Iris pigment epithelial cell (primary cell): ENCODE data around the gene EIF4G3.
A peak's percentile ranks its signal among the peaks of the same experiment; 100 is the strongest.
"Not testable (repeated sequence)": the region's sequence is repeated elsewhere in the genome, so short reads cannot be mapped to it uniquely, and the experiment has no call there.

Experiments
- DNase-seq: peaks from one replicate; pipeline ENCODE4 v3.0.0-alpha.2; 2011; ENCODE audit warnings: low read depth

The EIF4G3 gene

GRCh38 chr1:21153388-21153787 lies 23.3 kb downstream of the EIF4G3 start:
- no peak for DNase-seq

GRCh38 chr1:21152423-21153100 lies 24.1 kb downstream of the EIF4G3 start:
- DNase-seq = no peak

- peak; percentile 94 for DNase-seq
These were observed 26.8 kb downstream of the EIF4G3 start for GRCh38 chr1:21149855-21150432.

- peak; percentile 49 for DNase-seq
These were observed 27.3 kb downstream of the EIF4G3 start for GRCh38 chr1:21149430-21149854.

GRCh38 chr1:21143752-21144151 lies 32.9 kb downstream of the EIF4G3 start:
- DNase-seq = no peak

GRCh38 chr1:21143138-21143537 lies 33.6 kb downstream of the EIF4G3 start:
- DNase-seq = no peak

- no peak for DNase-seq
These were observed 35.7 kb downstream of the EIF4G3 start for GRCh38 chr1:21141030-21141429.

- no peak for DNase-seq
These were observed 37.1 kb downstream of the EIF4G3 start for GRCh38 chr1:21139601-21140000.

GRCh38 chr1:21136344-21136743 lies 40.4 kb downstream of the EIF4G3 start:
- DNase-seq = not testable (repeated sequence)

GRCh38 chr1:21131200-21131599 lies 45.5 kb downstream of the EIF4G3 start:
- no peak for DNase-seq

GRCh38 chr1:21129407-21129806 lies 47.3 kb downstream of the EIF4G3 start:
- DNase-seq = no peak

- no peak for DNase-seq
These were observed 50.4 kb downstream of the EIF4G3 start for GRCh38 chr1:21126324-21126723.

GRCh38 chr1:21124846-21125245 lies 51.9 kb downstream of the EIF4G3 start:
- peak; percentile 82 for DNase-seq

- DNase-seq = peak; percentile 9
These were observed 53.3 kb downstream of the EIF4G3 start for GRCh38 chr1:21123287-21123948.

GRCh38 chr1:21121764-21122471 lies 54.8 kb downstream of the EIF4G3 start:
- peak; percentile 21 for DNase-seq

GRCh38 chr1:21118167-21118566 lies 58.5 kb downstream of the EIF4G3 start:
- DNase-seq = no peak

GRCh38 chr1:21117597-21118001 lies 59.1 kb downstream of the EIF4G3 start:
- DNase-seq = no peak

- no peak for DNase-seq
These were observed 59.5 kb downstream of the EIF4G3 start for GRCh38 chr1:21117159-21117558.

GRCh38 chr1:21115098-21115760 lies 61.5 kb downstream of the EIF4G3 start:
- DNase-seq = no peak

- DNase-seq = no peak
These were observed 62.3 kb downstream of the EIF4G3 start for GRCh38 chr1:21114431-21114830.

- no peak for DNase-seq
These were observed 66.5 kb downstream of the EIF4G3 start for GRCh38 chr1:21110163-21110562.

GRCh38 chr1:21106709-21107108 lies 70.0 kb downstream of the EIF4G3 start:
- no peak for DNase-seq
